GM18909 (cell line): ENCODE data around the gene PC.

Experiments used
- ATAC-seq: cut with Tn5 transposase; IDR thresholded peaks from one replicate; pipeline ENCODE4 v1.9.1; 2021; ENCODE audit warnings: mild to moderate bottlenecking; ENCODE audit not compliant: unreplicated experiment, poor library complexity

The PC gene

GRCh38 chr11:66870131-66870530 lies 88.1 kb downstream of the PC start:
- no peak for ATAC-seq

- ATAC-seq = no peak
Observed at GRCh38 chr11:66869567-66869870, 88.7 kb downstream of the PC start.

- peak; percentile 67 for ATAC-seq
Observed at GRCh38 chr11:66868726-66869566, 89.2 kb downstream of the PC start.

GRCh38 chr11:66868082-66868725 lies 90.0 kb downstream of the PC start:
- peak; percentile 6 for ATAC-seq

GRCh38 chr11:66867425-66868040 lies 90.7 kb downstream of the PC start:
- ATAC-seq = no peak

GRCh38 chr11:66866511-66866986 lies 91.6 kb downstream of the PC start:
- no peak for ATAC-seq

- no peak for ATAC-seq
Observed at GRCh38 chr11:66866007-66866406, 92.2 kb downstream of the PC start.

DNA sequence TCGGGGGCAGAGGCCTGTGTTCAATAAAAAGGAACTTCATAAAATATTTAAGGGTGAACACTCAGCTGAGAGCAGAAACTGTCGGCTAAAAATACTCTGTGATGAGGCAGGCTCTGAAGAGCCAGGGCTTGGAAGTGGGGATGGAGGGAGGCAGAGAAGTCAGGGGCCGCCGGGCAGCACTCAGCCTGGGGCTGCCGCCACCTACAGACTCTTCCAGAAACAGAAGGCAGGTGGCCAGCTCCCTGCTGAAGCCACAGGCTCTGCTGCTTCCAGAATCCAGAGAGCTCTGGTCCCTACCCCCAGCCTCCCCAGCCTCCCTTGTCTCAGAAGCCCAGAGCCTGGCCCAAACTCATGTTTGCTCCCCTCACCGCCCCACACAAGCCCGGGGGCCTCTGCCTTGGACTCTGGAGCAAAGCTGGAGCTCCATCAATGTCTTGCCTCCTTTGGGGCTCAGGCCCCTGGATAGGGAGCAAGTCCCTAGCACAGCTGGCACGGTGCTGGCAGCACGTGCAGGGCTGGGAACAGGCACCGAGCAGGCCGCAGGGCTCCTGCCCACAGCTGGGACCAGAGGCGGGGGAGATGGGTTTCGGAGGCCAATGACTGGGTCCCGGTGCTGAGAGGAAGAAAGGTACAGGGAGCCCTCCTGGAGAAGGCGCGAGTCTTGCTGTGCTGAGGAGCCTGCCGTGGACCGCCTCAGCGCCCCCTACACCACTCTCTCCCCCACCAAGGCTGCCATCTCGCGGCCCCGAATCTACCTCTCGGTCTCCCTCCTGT lies 93.1 kb downstream of the PC start:
- no peak for ATAC-seq

DNA sequence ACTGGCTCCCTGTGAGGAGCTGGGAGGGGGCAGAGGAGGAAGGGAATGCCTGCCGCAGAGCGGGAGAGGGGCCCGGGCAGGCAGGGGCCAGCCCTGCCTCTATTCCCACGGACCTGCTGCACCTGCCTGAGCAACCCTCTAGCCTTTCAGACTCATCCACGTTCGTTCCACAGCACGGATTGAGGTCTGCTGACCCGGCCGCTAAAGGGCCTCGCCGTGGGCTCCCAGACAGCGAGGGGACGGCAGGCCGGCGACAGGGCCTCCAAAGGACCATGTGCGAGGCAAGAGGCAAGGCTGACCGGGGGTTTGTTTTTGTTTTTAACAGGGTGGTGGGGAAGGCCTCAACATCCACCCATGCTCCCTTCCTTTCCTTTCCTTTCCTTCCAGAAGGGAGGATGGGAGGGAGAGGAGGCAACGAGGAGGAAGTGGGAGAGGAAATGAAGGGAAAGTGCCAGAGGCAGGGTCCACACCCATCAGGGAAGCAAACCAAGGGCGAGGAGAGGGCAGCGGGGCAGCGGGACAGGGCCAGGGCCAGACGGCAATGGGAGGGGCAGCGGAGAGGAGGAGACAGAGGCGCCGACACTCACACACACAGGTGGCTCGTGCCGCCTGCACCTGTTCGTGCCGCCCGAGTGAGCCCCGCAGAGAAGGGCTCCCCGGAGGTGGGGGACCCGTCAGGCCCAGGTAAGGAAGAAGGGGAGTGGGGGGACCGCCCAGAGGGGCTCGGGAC lies 93.8 kb downstream of the PC start:
- no peak for ATAC-seq

DNA sequence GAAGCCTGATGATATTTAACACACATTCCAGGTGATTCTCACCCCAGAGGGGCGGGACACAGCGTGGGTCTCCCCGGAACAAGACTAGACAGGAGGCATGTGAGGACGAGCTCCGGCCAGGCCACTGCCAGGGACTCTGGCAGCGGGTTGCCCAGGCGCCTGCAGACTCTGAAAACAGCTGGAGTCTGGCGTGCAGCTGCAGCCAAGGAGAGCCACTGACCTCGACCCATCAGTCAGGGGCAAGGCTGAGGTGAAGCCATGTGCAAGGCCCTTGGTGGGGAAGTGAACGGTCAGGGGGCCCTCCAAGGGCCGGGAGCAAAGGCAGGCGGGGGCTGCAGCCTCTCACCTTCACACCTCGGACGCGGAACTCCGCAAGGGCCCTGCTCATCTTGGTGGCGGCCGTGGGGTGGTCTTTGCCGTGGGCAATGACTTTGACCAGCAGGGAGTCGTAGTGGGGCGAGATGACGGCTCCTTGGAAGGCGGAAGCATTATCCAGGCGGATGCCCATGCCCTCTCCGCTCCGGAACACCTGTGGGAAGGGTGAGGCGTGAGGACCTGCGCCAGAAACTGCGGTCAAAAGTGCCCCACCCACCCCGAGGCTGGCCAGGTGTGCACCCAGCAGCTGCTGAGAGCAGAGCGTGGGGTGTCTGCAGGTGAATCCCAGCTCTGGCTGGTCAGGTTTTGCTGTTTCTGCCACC lies 94.6 kb downstream of the PC start:
- ATAC-seq = no peak

GRCh38 chr11:66862559-66863037 lies 95.6 kb downstream of the PC start:
- no peak for ATAC-seq

GRCh38 chr11:66861774-66862558 lies 96.2 kb downstream of the PC start:
- ATAC-seq = no peak

GRCh38 chr11:66861038-66861773 lies 97.0 kb downstream of the PC start:
- ATAC-seq = no peak

DNA sequence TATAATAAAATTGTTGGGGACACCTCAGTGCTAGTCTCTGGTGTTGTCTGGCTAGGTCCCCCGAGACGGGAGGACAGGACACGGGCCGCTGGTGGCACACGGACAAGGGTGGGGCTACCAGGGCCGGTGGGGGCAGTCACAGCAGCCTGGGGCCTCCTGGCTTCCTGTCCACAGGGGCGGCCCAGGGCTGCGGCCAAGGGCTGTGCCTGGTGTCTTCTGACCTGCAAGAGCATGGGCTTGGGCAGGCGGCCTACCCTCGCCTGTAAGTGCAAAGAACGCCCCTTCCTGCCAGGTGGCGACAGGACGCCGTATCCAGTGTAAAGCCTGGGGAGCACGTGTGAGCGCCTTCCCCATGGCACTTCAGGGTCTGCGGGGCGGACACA lies 97.7 kb downstream of the PC start:
- ATAC-seq = no peak

DNA sequence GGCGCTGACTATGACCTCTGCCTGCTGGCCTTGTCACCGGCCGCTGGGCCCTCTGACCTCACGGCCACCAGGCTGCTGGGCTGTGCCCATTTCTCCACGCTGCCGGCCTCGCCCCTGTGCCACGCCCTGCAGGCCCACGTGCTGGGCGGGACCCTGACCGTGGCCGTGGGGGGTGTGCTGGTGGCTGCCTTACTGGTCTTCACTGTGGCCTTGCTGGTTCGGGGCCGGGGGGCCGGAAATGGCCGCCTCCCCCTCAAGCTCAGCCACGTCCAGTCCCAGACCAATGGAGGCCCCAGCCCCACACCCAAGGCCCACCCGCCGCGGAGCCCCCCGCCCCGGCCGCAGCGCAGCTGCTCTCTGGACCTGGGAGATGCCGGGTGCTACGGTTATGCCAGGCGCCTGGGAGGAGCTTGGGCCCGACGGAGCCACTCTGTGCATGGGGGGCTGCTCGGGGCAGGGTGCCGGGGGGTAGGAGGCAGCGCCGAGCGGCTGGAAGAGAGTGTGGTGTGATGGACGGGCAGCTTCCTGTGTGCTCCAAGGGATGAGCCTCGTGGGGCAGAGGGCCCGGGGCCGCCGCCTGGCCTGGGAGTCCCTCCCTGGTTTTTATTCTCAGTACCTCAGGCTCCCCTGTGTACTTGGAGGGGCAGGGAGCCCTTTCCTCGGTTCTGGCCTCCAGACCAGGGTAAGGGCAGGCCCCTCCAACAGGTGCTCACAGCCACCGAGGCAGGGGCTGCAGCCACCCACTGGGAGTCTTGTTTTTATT lies 98.3 kb downstream of the PC start:
- no peak for ATAC-seq

GRCh38 chr11:66858939-66859685 lies 99.1 kb downstream of the PC start:
- ATAC-seq = no peak
